MV-4-11 (cell line): ENCODE data around the gene CXXC5.
A peak's percentile ranks its signal among the peaks of the same experiment; 100 is the strongest.

Experiments
- DNase-seq: peaks from one replicate; lab custom pipeline; 2025; lab: John Stamatoyannopoulos, UW

CXXC5 gene

DNA sequence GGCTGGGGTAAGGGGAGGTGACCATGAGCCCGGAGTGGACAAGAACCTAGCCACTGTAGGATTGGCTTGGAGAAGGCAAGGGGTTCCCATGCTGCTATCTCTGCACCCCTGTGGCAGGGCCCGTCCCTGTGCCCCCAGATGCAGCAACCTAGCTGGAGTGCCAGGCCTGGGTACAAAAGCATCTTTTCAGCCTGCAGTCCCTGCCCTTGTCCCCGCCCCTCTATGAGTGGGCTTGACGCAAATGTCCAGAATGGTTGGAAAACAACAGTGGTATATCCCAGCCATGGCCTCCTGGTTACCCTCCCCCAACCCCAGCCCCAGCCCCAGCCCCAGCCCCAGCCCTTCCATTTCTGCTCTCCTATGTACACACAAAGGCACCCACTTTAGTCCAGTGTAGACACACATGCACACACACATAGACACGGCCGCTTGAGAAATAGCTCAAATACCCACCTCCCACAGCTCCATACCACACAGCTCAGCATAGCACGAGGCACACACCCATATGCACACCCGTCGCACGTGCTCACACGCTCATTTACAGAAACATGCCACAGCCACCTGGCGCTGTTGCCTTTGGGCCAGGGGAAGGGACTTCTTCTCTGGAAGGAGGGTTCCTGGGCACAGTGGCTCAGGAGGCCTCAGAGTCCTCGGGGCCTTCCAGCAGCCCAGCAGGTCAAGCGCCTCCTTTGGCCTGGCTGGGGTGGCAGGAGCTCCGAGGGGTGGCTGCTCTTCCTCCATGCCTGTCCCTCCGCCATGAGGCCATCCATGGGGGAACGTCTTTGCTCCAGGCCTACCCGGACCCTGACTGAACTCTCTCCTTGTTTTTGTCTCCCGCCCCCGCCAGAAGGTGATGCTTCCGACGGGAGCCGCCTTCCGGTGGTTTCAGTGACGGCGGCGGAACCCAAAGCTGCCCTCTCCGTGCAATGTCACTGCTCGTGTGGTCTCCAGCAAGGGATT, 34.1 kb downstream of the CXXC5 start:
- no peak for DNase-seq

DNA sequence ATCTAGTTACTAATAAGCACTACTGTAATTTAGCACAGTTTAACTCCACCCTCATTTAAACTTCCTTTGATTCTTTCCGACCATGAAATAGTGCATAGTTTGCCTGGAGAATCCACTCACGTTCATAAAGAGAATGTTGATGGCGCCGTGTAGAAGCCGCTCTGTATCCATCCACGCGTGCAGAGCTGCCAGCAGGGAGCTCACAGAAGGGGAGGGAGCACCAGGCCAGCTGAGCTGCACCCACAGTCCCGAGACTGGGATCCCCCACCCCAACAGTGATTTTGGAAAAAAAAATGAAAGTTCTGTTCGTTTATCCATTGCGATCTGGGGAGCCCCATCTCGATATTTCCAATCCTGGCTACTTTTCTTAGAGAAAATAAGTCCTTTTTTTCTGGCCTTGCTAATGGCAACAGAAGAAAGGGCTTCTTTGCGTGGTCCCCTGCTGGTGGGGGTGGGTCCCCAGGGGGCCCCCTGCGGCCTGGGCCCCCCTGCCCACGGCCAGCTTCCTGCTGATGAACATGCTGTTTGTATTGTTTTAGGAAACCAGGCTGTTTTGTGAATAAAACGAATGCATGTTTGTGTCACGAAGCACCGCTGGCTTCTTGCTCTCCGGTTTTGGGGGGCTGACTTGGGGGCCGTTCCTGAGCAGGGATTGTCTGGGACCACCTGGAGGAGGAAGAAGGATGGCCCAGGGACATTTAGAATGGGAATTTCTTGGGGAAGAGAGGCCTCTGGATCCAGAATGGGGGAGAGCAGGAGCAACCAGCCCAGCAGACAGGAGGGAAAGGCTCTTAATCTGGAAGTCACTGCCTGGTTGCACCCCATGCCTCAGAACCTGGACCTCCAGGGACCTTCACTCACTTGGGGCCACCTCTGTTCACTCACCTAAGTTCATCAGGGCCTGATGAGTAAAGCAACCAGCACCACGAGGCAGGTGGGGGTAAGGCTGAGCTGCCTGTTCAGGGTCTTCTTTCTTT, 35.4 kb downstream of the CXXC5 start:
- no peak for DNase-seq

DNA sequence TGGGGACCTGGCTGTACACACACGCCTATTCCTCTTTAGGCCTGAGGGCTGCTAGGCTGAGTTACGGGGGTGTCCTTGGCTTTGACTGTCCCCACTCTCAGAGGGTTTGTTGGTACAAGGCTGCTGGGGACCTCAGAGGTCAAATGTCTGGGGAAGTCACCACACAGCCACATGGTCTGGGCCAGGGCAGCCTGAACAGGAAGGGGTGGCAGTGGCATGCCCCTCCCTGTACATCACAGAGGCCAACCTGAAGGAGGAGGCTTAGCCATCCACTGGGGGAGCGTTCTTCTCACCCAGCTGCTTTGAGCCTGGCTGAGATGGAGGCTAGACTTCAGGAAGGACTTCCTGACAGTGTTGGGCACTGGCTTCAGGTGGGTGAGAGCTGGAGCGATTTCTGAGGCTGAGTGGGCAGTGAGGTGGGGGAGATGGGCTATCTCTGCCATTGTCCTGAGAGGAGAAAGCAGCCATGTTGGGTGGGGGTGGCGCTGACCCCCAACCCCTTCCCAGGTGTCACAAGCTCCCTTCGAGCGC, 36.3 kb downstream of the CXXC5 start:
- peak; percentile 19 for DNase-seq

DNA sequence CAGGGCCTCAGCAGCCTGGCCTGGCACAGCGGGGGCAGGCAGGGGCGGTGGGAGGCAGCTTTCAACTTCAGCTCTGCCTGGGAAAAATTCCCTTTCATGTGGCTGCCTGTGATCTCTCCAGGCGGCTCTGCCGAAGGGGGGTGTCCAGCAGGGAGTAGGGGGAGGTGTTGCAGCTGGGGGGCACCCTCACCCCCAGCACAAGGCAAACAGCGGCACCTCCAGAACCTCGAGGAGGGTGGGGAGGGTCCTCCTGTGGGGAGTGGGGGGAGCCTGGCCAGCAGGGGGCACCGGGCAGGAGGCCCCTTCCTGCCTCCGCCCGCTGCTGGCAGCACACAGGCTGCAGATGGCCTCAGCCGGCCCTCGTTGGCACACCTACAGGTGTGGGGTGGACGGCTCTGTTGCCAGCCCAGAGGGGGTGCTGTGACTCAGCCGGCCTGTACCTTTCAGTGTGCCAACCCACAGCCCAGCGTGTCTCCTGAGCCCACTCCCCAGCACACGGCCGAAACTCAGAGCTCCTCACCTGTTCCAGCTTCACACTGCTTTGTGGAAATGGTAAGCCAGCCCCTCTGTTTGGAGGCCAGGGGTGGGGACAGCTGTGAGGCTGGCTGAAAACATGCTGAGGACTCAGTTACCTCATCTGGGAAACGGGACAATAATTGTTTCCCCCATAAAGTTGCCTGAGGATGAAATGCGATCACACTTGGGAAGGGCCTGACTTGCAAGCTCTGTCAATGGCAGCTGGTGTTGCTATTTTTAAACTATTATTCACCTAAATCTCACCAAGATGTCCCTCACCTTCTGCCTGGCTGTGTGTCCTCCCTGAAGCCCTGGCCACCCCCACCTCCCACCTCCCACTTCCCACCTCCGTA, 37.0 kb downstream of the CXXC5 start:
- DNase-seq: no peak

DNA sequence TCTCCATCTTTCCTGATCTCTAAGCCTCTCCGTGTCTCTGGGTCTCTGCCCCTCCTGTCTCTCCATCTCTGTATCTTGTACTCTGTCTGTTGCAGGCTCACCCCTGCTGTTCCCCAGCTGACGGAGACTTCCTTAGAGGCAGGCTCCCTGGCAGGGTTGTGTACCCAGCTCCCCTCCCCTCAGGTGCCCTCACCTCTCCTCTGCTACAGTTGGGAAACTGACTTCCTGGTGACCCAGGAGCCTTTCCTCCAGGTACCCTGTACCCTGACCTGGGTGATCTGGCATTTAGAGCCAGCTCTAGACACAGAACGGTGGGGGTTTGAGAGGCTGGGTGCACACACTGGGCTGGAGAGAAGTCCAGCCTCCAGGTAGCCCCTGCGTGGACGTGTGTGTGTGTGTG, 37.7 kb downstream of the CXXC5 start:
- no peak for DNase-seq

DNA sequence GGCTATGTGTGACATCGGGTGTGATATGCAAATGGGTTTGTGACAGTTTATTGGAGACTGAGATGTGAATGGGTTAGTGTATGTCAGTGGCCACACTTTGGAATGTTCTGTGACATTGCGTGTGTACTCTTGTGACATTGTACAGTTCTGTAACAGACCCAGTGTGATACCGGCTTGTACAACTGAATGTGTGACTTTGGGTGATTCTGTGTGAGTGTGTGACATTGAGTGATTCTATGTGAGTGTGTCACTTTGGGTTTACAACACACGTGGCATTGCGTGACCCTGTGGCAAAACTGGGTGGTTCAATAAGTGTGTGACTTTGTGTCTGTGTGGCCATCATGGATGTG, 38.2 kb downstream of the CXXC5 start:
- no peak for DNase-seq

DNA sequence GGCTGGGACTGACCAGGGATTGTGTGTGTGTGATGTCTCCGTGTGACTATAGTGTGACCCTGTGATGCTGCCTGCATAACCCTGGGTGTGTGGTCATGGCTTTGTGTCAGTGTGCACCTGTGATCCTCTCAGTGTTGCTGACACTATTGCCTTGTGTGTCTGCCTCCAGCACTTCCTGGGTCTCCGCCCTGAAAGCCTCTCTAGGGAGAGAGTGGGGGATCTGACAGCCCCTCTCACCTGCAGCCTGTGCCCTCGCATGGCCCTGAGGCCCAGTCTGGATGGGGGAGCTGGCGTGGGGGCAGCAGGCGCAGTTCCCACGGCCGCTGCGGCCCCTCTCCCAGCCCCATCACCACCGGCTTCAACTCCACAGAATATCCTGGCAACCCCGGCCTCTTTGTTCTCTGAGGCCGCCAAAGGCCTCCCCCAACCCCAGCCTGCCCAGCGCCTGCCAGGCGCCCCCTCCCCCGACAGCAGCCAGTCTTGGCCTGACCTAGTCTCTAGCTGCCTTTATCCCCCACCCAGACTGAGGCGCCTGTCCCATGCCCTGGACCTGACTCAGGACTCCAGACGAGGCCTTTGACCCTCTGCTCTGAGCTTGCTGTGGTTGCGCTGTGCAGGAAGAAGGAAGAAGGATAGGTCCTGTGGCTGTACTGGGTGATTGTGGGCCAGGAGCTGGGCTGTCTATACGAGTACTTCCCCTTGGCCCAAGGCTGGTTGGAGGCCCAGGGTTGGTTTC, 38.7 kb downstream of the CXXC5 start:
- DNase-seq: peak; percentile 73

DNA sequence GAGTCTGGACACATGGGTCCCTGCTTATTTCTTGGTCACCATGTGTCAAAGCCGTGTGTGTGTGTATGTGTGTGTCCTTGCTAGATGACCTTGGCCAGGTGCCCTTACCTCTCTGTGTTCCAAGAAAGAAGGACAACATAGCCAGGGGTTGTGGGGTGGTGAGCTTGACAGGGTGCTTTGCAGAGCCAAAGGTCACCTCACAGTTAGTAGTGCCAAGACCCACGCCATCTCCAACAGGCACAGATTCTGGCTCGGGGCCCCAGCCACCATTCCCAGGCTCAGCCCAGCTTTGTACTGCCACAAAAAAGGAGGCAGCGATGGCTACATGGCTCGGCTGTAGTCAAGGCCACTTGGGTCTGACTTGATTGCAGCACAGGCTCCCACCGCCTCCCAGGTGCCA, 39.5 kb downstream of the CXXC5 start:
- no peak for DNase-seq

DNA sequence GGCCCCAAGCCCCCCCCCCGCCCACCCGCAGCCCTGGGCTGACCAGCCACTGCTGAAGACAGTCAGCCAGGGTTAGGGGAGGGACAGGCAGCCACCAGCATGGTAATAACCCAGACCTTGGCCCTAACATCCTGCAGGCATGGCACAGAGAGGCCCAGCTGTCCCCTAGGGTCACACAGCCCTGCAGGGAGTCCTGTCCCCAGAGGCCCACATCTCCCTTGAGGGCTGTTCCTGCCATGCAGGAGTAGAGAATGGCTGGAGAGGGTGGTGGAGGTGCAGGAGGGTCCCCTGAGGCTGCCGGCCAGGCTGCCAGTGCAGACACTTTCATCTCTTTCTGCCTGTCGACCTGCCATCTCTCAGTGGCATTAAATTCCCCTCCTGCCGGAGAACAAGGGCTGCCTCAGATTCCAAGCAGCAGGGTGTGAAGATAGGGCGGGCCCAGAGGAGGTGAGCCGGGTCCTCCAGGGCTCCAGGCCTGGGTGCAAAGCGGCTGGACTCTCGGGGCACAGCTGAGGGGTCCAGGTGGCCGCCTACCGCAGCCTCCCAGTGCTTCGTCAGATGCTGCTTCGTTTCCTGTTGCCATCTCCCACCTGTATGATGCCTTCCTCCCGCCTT, 40.0 kb downstream of the CXXC5 start:
- DNase-seq: no peak

DNA sequence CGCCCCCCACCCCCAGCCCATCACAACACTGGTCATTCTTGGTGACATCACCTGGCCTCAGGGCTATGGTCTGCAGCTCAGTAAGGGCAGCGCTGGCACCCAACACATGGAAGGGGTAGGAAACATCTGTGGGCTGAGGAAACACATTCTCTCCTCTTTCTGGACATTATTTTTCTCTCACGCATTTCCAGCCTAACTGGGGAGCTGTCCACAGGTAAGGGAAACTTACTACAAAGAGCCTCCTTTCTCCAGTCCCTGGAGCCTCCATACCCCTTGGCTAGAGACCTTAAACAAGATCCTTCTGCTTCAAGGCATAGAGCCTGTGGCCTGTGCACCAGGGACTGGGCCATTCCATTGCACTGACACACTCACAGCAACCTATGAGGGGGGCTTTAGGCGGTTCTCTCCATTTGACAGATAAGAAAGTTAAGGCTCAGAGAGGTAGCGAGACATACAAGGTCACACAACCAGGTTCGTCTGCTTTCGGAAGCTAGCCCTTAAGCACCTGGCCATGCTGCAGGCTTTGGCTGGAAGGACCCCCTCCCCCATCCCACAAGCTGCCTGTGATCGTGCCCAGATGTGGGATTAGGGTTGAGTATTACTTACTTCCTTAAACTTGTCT, 40.7 kb downstream of the CXXC5 start:
- DNase-seq: peak; percentile 67

DNA sequence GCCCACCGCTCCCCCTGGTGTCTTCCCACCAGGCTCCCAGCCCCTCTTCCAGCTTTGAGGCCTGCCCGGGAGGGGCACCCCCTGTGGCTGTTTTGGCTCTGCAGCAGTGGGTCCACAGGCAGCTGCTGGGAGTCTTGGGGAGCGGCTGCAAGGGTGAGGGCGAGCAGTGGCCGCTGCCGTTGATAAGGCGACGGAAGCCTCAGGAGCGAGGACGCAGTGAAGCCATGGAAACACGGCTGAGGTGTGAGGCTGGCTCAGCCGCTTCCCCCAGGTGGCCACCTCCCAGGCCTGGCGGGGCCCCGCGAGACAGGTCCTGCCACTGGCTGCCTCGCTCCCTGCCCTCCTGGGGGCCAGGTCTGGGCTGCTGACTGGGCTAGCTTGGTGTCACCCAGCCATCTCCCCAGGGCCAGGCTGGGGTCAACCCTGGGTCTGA, 41.5 kb downstream of the CXXC5 start:
- DNase-seq: no peak

DNA sequence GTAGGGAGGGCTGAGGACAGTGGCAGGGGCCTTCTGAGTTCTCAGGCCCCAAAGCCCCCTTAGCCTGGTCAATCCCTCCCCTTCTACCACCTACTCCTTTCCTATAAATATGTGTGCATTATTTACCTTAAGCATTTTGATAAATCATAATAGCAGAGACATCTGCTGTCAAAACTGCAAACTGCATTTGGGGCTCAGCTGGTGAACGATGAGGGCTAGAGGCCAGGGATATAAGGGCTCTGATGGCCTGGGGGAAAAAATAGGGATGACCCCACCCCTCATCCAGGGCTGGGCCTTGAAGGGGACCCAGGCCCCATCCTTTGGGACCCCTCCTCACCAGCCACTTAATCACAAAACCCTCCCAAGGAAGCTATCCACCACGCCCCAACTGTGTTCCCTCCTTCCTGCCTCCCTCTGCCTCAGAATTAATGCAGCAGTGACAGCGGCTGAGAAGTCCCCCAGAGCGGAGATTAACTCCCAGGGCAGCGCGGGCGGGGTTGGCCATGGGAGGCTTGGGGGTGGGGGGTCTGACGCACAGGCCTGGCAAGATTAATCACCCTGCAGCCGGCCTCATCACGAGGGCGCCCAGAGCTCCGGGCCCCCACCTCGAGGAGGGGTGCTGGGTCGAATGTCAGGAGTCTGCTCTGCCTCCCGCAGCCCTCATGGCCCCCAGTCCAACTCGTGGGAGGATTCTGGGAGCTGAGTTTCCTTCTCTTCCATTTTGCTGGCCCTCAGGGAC, 42.1 kb downstream of the CXXC5 start:
- no peak for DNase-seq

DNA sequence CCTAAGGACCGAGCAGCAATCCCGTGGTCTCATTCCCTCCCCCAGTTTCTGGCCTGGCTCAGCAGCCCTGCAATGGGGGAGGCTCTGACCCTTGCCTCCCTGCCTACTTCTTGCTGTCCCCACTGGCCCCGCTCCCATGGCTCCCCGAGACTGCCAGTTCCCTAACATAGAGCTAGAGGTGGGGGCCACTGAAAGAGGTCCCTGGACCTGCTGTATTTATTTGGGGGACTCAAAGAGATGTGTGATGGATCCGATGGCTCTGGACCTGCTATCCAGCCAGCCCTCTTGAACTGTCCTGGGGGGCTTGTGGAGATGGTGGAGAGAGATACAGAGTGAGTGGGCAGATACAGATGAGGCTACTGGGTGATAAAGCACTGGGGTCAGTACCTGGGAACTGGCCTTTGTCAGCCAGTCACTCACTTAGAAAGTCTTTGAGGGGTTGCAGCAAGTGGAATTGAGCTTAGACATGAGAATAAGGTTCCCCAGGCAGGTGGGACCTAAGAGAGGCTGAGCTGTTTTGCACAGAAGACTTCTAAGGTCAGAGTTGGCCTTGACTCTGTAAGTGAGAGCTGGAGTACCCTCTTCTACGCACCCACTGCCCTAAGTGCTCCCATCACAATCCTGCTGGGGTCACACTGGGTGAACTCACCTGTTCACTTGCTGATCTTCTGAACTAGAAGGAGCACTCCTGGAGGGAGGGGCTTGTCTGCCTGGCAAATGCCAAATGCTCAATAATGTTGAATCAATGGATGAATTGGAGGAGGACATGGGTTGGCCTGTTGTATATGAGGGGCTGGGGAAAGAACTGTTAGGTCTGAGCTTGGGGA, 42.9 kb downstream of the CXXC5 start:
- DNase-seq: no peak

DNA sequence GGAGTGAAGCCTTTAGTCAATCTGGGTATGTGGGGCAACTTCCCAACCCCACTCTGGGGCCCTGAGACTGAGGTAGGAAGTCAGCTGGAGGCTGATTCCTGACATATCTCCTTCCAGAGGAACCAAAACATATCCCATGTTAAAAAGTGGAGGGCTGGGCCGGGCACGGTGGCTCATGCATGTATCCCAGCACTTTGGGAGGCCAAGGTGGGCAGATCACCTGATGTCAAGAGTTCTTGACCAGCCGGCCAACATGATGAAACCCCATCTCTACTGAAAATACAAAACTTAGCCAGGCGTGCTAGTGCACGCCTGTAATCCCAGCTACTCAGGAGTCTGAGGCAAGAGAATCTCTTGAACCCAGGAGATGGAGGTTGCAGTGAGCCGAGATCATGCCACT, 44.0 kb downstream of the CXXC5 start:
- no peak for DNase-seq

DNA sequence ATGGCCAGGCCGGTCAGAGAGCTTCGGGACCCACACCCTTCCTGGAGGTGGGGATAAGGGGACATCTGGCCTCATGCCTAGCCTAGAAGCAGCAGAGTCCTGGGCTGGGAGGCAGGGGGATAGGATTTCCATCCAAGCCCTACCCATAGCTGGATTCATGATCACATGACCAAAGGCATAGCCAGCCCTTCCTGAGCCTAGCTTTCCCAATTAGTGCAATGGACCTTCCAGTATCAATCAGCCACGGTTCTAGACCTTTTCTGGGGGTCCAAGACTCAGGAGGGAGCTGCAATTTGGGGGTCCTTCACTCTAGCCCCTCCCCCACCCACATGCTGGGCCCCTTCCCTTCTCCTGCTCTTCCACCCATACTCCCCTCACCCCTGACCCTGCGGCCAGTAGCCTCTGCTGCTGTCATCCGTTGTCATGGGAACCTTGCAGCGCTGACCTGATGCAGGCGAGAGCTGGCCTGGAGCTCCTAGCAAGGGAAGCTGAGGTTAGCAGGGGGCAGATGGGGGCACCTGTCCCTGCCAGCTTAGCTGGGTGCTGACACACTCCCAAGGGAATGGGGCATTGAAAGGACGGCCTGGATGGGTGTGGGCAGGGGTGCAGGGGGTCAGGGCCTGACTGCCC, 44.6 kb downstream of the CXXC5 start:
- no peak for DNase-seq

DNA sequence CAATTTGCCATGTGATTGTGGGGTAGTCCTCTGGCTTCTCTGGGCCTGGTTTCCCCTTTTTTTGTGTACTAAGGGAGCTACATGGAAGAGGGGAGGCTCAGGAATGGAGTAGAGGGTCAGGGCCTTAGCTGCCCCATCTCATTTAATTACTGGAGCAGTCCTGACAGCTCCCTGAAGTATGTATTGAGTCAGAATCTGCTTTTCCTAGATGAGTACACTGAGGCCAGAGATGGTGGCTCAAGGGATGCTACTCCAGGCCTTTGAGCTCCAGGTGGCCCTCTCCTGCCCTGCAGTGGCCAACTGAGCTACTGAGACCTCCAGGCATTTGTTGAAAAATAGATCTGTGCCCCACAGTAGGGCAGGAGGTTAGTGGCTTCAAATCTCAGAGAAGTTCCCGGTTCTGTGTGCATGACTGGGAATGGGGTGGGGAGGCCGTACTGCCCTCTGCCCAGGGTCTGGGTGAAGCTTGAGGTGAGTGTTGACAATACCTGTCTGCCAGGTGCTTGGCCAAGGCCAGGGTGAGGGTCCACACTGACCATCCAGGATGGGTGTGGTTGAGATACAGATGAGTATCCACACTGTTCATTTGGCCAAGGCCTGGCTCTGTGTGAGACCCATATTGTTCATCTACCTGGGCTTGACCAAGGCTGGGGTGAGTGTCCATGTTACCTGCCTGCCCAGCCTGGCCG, 45.7 kb downstream of the CXXC5 start:
- no peak for DNase-seq

DNA sequence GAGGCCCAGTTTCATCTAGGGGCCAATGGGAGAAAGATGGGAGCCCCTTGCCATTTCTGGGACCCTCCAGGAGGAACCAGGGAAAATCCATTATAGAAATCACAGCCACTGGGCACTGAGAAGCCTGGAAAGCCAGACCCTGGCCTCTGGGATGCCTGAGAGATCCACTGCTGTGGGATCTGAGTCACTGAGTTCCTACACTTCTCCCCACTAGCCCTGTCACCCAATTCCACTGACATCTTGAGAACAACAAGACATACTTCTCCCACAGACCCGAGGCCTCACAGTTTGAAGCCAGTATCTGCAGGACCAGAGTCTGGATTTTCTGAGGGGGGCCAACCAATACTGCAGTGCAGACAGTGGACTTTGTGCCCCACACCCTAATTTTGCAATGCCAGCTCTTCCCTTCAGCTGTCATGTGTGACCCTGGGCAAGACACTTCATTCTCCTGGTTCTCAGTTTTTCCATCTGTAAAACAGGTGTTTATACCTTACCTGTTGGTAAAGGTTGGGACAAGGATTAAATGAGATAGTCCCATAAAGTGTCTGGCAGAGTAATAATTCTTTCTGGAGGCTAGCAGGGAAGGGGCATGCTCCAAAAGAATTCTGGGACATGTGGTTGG, 46.5 kb downstream of the CXXC5 start:
- DNase-seq: no peak
